DND-41 (cell line): ENCODE results near the gene ABLIM3.

Source experiments
- CTCF ChIP-seq: IDR thresholded peaks from 2 replicates; pipeline ENCODE4 v1.5.1; 2012; ENCODE audit warnings: borderline replicate concordance, low read length, moderate library complexity, mild to moderate bottlenecking; ENCODE audit not compliant: poor library complexity, severe bottlenecking; ENCODE audit errors: extremely low read depth
- EZH2 ChIP-seq: IDR thresholded peaks from 3 replicates; pipeline ENCODE4 v1.6.1; 2012; ENCODE audit warnings: borderline replicate concordance, low read depth, mild to moderate bottlenecking, moderate library complexity, low read length, inconsistent platforms; ENCODE audit not compliant: severe bottlenecking

- no peak for TF ChIP-seq CTCF
- no peak for TF ChIP-seq EZH2
Measured at GRCh38 chr5:149093625-149094024, 47.7 kb upstream of the ABLIM3 start.
